A673 (cell line): ENCODE data around the gene ST3GAL4. TPM values are rescaled to one million over a fixed set of nuclear protein-coding genes. Genes with fewer than 3 reads are reported as not detected.

Source experiments
- BruUV-seq: library from RNA; stranded (reverse); fragments of 400-500 nt; replicated peaks from 2 replicates; lab custom pipeline; 2021; lab: Mats Ljungman, UMichigan
- CTCF ChIA-PET: fragments of 300-600 bp; sonication (Branson Sonifier 250); formaldehyde crosslinking; loops from one replicate; lab custom pipeline; 2022; ENCODE audit warnings: antibody characterized with exemption; lab: Charles Lee
- POLR2A ChIA-PET: fragments of 300-600 bp; sonication (Branson Sonifier 250); formaldehyde crosslinking; loops from one replicate; lab custom pipeline; 2022; ENCODE audit warnings: antibody characterized with exemption; ENCODE audit not compliant: low non-redundant PET; lab: Charles Lee
- DNase-seq: peaks from one replicate; pipeline ENCODE4 v3.0.0-alpha.2; 2015; ENCODE audit warnings: low spot score
- H3K27ac ChIP-seq: fragments of 200-600 bp; sonication (generic); 2 replicates; pipeline ENCODE4 v1.5.1; 2016; ENCODE audit warnings: mixed run types, low read depth, mild to moderate bottlenecking, mixed read lengths, antibody characterized with exemption, low read length; ENCODE audit not compliant: poor library complexity, severe bottlenecking
- H3K27me3 ChIP-seq: fragments of 200-600 bp; sonication (generic); replicated peaks from 2 replicates; pipeline ENCODE4 v1.6.1; 2017; ENCODE audit warnings: mixed run types, low read depth, mild to moderate bottlenecking, mixed read lengths, antibody characterized with exemption, low read length; ENCODE audit not compliant: insufficient read depth, poor library complexity
- H3K36me3 ChIP-seq: fragments of 200-600 bp; sonication (generic); 2 replicates; pipeline ENCODE4 v1.6.1; 2016; ENCODE audit warnings: mixed run types, mild to moderate bottlenecking, mixed read lengths, antibody characterized with exemption, low read length; ENCODE audit not compliant: insufficient read depth, poor library complexity, severe bottlenecking
- H3K4me1 ChIP-seq: fragments of 200-600 bp; sonication (generic); 2 replicates; pipeline ENCODE4 v1.6.1; 2017; ENCODE audit warnings: mixed run types, mild to moderate bottlenecking, mixed read lengths, antibody characterized with exemption, low read length; ENCODE audit not compliant: insufficient read depth, poor library complexity, severe bottlenecking
- H3K4me3 ChIP-seq: fragments of 200-600 bp; sonication (generic); 2 replicates; pipeline ENCODE4 v1.5.1; 2016; ENCODE audit warnings: low read depth, mixed run types, mild to moderate bottlenecking, mixed read lengths, low read length; ENCODE audit not compliant: poor library complexity, severe bottlenecking
- H3K9me3 ChIP-seq: fragments of 200-600 bp; sonication (generic); 2 replicates; pipeline ENCODE4 v1.6.1; 2016; ENCODE audit warnings: mixed run types, low read depth, mild to moderate bottlenecking, mixed read lengths, antibody characterized with exemption, low read length; ENCODE audit not compliant: poor library complexity, severe bottlenecking
- EZH2 ChIP-seq: fragments of 200-600 bp; sonication (generic); IDR thresholded peaks from 2 replicates; pipeline ENCODE4 v1.6.1; 2017; ENCODE audit warnings: borderline replicate concordance, low read depth, mild to moderate bottlenecking, mixed read lengths, antibody characterized with exemption, low read length; ENCODE audit not compliant: poor library complexity, severe bottlenecking
- intact Hi-C: fragments of 100-400 bp; cut with micrococcal nuclease; formaldehyde crosslinking; loops from one replicate; pipeline ENCODE4 v1.10.0; 2022; ENCODE audit not compliant: unreplicated experiment
- total RNA-seq: library from RNA; stranded (reverse); gene quantifications from 2 replicates; pipeline ENCODE4 v1.2.3, GENCODE V29; 2021
- TF ChIP-seq, protein P1 (sequence below): fragments of 300-800, 200-600 bp; sonication (generic); conservative IDR thresholded peaks from 2 replicates; pipeline ENCODE4 v1.5.1; 2017; ENCODE audit warnings: low read depth, mild to moderate bottlenecking, antibody characterized with exemption, low read length, moderate library complexity, mixed read lengths

The ST3GAL4 gene
- total RNA-seq, 1 experiment from 2014 or later, result 29.9 TPM

DNA sequence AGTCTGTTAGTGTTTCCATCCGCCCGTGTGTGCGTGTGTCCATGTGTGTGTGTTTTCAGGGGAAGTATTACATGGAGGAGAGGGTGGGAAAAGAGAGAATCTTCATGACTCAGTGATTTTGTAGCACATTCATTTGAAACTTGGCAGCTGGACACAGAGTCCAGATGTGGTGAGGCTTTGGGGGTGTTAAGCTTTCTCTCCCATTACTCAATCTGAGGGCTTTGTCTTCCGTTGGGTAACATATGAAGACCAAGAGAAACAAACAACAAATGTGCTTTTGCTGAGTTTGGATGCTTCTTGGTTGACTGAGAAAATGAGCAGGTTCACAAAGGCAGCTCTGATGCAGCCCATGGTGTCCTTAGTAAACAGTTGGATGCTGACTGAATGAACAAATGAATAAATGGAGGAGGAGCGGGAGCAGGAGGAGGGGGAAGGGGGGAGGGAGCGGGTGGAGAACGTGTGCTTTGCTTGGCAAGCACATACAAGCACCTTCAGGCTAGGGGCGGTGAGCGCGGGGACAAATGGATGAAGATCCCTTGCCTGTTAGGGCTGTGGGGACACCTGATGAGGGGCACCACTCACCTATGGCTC, 104.3 kb downstream of the ST3GAL4 start:
- ChIA-PET POLR2A (no interaction called here), CTCF (interaction anchor here (0.6 to 1.0 kb wide), 2 partner anchors 21 to 1698 kb away, joined by 3 to 4 read pairs; no protein-coding TSS in a partner anchor)
- H3K36me3 ChIP-seq, result no peaks in the 10 kb centered on the region
- TF ChIP-seq, protein P1, sequence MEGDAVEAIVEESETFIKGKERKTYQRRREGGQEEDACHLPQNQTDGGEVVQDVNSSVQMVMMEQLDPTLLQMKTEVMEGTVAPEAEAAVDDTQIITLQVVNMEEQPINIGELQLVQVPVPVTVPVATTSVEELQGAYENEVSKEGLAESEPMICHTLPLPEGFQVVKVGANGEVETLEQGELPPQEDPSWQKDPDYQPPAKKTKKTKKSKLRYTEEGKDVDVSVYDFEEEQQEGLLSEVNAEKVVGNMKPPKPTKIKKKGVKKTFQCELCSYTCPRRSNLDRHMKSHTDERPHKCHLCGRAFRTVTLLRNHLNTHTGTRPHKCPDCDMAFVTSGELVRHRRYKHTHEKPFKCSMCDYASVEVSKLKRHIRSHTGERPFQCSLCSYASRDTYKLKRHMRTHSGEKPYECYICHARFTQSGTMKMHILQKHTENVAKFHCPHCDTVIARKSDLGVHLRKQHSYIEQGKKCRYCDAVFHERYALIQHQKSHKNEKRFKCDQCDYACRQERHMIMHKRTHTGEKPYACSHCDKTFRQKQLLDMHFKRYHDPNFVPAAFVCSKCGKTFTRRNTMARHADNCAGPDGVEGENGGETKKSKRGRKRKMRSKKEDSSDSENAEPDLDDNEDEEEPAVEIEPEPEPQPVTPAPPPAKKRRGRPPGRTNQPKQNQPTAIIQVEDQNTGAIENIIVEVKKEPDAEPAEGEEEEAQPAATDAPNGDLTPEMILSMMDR, result no peak
- no peak for TF ChIP-seq EZH2
- no peak for DNase-seq
- no peaks in the 10 kb centered on the region for H3K27me3 ChIP-seq
- H3K4me3 ChIP-seq, result no peak overlapping the region
- no peaks in the 10 kb centered on the region for H3K9me3 ChIP-seq
- BruUV-seq, result no TSS peak
- H3K27ac ChIP-seq, result no peak overlapping the region
- intact Hi-C loops, result no loop called here
- H3K4me1 ChIP-seq, result peaks cover 6% of the 10 kb centered on the region

DNA sequence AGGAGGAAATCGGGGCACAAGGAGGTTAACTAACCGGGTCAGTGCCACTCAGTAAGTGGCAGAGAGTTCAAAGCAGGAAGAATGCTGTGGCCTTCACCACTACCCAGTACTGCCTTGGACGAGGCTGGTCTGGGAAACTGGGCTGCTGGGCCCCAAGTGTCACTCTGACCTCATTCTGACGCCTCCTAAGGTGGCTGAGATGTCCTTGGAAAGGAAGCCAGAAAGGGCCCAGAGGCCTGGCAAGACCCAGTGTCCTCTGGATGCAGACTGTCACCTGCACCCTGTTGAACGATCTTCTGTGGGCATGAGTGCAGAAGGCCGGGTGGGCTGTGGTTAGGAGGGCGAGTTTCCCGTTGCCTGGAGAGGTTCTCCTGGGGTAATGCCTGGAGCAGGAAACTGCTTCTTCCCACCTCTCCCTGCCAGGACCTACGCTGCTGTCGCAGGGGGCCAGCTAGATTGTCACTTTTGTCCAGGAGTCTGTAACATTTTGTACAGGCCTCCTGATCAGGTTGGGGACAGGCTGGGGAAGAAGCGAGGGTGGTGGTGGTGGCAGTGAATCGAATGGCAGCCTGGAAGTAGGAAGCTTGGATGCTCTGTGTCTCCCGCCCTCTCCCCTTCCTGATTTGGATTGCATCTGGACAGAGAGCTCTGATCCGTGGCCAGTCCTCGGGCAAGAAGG, 105.1 kb downstream of the ST3GAL4 start:
- no peak for TF ChIP-seq EZH2
- TF ChIP-seq, protein P1, result no peak
- BruUV-seq, result no TSS peak
- Histone ChIP-seq H3K4me1 (peaks cover 14% of the 10 kb centered on the region), H3K27me3 (no peaks in the 10 kb centered on the region), H3K36me3 (no peaks in the 10 kb centered on the region), H3K9me3 (no peaks in the 10 kb centered on the region), H3K27ac (no peak overlapping the region), H3K4me3 (no peak overlapping the region)
- DNase-seq, result no peak
- intact Hi-C loops, result no loop called here
- CTCF ChIA-PET, result no interaction called here
- POLR2A ChIA-PET, result no interaction called here

DNA sequence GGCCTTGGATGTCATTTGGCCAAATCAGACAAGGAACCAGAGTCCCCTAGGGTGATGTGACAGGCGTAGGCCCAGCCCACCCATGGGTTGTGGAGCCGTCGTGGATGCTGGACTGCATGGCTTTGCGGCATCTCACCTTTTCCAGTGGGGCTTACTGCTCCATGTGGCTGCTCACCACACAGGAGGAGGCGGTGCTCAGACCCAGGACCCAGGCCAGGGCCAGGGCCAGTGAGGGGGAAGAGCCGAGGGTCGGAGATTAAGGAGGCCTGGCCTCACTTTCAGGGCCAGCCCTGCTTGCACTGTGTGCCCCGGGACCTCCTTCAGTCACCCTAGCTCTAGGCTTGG, 105.6 kb downstream of the ST3GAL4 start:
- peaks cover 19% of the 10 kb centered on the region for H3K4me1 ChIP-seq
- H3K36me3 ChIP-seq, result no peaks in the 10 kb centered on the region
- no peak overlapping the region for H3K27ac ChIP-seq
- H3K9me3 ChIP-seq, result no peaks in the 10 kb centered on the region
- TF ChIP-seq EZH2, result no peak
- TF ChIP-seq, protein P1, result no peak
- POLR2A ChIA-PET, result no interaction called here
- no peak for DNase-seq
- no TSS peak for BruUV-seq
- H3K4me3 ChIP-seq, result no peak overlapping the region
- intact Hi-C loops, result no loop called here
- CTCF ChIA-PET, result no interaction called here
- no peaks in the 10 kb centered on the region for H3K27me3 ChIP-seq
